ENCODE results near the gene COL9A3.

The COL9A3 gene

DNA sequence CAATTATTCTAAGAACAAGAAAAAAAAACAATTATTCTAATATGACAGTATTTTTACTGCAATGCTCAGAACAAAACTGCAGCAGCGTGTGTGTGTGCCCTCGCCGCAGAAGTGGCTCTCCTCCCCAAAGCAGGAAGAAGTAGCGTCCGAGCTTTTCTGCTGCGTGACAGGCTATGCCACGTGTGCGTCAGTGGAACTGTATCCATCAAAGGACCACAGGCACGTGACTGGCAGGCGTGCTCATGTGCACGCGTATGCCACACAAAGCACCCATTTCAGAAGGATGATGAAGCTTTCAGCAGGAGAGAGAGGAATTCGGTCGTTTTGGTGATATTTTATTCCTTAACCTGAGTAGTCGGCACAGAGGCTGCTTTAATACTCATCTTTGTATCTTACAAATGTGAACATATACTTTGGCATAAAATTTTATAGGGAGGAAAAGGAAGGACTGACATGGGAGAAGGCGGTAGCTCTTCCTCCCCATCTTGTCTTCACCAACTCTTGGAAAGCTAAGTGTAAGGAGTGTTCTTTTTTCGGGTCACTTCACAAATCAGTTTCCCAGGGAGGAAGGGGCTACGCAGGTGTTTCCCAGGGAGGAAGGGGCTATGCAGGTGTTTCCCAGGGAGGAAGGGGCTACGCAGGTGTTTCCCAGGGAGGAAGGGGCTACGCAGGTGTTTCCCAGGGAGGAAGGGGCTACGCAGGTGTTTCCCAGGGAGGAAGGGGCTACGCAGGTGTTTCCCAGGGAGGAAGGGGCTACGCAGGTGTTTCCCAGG, 41.4 kb downstream of the COL9A3 start:
- H3K9me3 ChIP-seq (ENCODE audit: severe bottlenecking) = no peaks in the 10 kb centered on the region
- TF ChIP-seq CTCF (IDR thresholded peaks at IDR 0.05; ENCODE audit: low read depth, low read length) = no peak
- no peaks in the 10 kb centered on the region for H3K27me3 ChIP-seq (ENCODE audit: insufficient read depth, low read depth, severe bottlenecking)
- DNase-seq = no peak
- no peak overlapping the region for H3K27ac ChIP-seq
- H3K36me3 ChIP-seq = peaks cover 45% of the 10 kb centered on the region
- H3K4me3 ChIP-seq (ENCODE audit: low read depth, low read length) = no peak overlapping the region

DNA sequence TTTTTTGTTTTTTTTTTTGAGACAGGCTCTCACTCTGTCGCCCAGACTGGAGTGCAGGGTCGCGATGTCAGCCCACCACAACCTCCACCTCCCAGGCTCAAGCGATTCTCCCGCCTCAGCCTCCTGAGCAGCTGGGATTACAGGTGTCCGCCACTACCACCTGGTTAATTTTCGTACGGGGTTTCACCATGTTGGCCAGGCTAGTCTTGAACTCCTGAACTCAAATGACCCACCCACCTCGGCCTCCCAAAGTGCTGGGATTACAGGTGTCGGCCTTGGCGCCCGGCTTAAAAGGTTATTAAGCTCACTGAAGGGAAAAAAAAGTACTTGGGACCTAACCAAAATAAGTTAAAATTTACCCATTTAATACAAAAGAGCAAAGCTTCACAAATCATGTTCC, 42.9 kb downstream of the COL9A3 start:
- no peak for DNase-seq
- H3K27ac ChIP-seq = no peak overlapping the region
- no peak for TF ChIP-seq CTCF (IDR thresholded peaks at IDR 0.05; ENCODE audit: low read depth, low read length)
- H3K4me3 ChIP-seq (ENCODE audit: low read depth, low read length) = no peak overlapping the region
- no peaks in the 10 kb centered on the region for H3K27me3 ChIP-seq (ENCODE audit: insufficient read depth, low read depth, severe bottlenecking)
- H3K36me3 ChIP-seq = peaks cover 31% of the 10 kb centered on the region
- H3K9me3 ChIP-seq (ENCODE audit: severe bottlenecking) = peaks cover 6% of the 10 kb centered on the region

DNA sequence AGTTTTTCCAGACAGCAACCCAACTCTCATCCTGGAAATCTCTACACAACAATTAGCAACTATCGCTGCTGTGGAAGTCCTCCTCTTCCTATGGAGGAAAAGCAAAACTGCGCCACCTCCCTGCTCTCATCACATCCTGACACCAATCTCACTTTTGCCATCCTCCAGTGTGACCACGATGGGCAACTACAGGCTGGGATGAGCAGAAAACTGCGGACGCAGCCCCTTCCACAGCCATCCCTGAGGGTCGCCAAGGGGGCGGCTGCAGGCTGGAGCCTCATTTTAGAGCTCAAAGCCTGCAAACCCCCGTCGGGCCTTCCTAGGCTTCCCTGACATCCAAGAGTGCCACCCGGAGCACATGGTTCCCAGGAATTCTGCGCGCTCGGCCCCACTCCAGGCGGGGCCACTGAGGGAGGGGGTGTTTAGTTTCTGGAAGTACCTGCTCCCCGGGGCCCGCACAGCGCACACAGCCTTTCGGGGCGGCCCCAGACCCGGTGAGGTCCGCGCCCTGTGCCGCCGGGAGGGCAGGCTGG, 43.6 kb downstream of the COL9A3 start:
- Histone ChIP-seq H3K4me3 (ENCODE audit: low read depth, low read length) (peak overlapping the region; percentile 51), H3K9me3 (ENCODE audit: severe bottlenecking) (peaks cover 6% of the 10 kb centered on the region), H3K27me3 (ENCODE audit: insufficient read depth, low read depth, severe bottlenecking) (no peaks in the 10 kb centered on the region), H3K36me3 (peaks cover 23% of the 10 kb centered on the region), H3K27ac (no peak overlapping the region)
- no peak for TF ChIP-seq CTCF (IDR thresholded peaks at IDR 0.05; ENCODE audit: low read depth, low read length)
- no peak for DNase-seq

- H3K36me3 ChIP-seq = peaks cover 18% of the 10 kb centered on the region
- H3K9me3 ChIP-seq (ENCODE audit: severe bottlenecking) = peaks cover 6% of the 10 kb centered on the region
- no peaks in the 10 kb centered on the region for H3K27me3 ChIP-seq (ENCODE audit: insufficient read depth, low read depth, severe bottlenecking)
- peak overlapping the region; percentile 51 for H3K4me3 ChIP-seq (ENCODE audit: low read depth, low read length)
- no peak for TF ChIP-seq CTCF (IDR thresholded peaks at IDR 0.05; ENCODE audit: low read depth, low read length)
- no peak for DNase-seq
- peak overlapping the region; percentile 69 for H3K27ac ChIP-seq
Observed at GRCh38 chr20:62860924-62861691, 44.3 kb downstream of the COL9A3 start.

DNA sequence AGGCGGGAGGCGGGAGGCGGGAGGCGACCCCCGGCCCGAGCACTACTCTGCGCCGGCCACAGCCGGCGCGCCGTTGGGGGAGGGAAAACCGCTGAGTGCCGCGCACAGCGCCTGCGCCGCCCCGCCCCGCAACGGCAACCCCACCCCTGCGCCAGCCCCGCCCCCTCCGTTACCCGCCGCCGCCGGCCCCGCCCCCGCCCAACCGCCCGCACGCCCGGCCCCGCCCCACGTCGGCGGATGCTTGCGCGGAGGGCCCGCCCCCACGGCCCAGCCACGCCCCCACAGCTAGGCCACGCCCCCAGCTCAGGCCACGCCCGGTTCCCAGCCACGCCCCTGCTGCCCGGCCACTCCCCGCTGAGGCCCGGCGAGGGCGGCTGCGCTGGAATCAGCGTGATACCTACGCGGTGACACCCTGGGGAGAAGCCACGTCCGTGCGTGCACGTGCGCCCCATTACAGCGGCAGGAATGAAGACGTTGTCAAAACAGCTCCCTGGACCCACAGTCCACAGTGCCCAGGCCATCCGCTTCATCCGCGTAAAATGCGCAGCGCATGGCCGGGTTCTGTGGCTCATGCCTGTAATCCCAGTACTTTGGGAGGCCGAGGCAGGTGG, 45.0 kb downstream of the COL9A3 start, which contains the start of gene TCFL5:
TCFL5 (minus strand) TSS at position 97 of the 611 bp plus-strand sequence. CDS start 152 bp downstream, outside the sequence.
- H3K27me3 ChIP-seq (ENCODE audit: insufficient read depth, low read depth, severe bottlenecking) = no peaks in the 10 kb centered on the region
- DNase-seq = peak; percentile 84
- no peak for TF ChIP-seq CTCF (IDR thresholded peaks at IDR 0.05; ENCODE audit: low read depth, low read length)
- peak within 1 kb of the TSS; percentile 51 for H3K4me3 ChIP-seq (ENCODE audit: low read depth, low read length)
- H3K9me3 ChIP-seq (ENCODE audit: severe bottlenecking) = peaks cover 6% of the 10 kb centered on the region
- H3K36me3 ChIP-seq = peaks cover 15% of the 10 kb centered on the region
- peak within 1 kb of the TSS; percentile 69 for H3K27ac ChIP-seq
